ENCODE measurements around the gene JAG2. TPM values are rescaled to one million over a fixed set of nuclear protein-coding genes. Genes with fewer than 3 reads are reported as not detected.

JAG2 gene
- total RNA-seq, 1 experiment from 2014 or later = 85.9 TPM

- no peak overlapping the region for H3K4me2 ChIP-seq (ENCODE audit: low read length)
- no peak overlapping the region for H3K27ac ChIP-seq (ENCODE audit: low read depth, low read length)
- intact Hi-C loops (cut with micrococcal nuclease) = no loop called here
- H3K36me3 ChIP-seq (ENCODE audit: control insufficient read depth in 1 of 2, insufficient read depth in 2 of 2, low read length in 2 of 2) = no peaks in the 10 kb centered on the region
- POLR2A ChIA-PET = no interaction called here
- no peaks in the 10 kb centered on the region for H3K27me3 ChIP-seq (ENCODE audit: insufficient read depth, low read length)
- H3K9me2 ChIP-seq (ENCODE audit: insufficient read depth) = no peaks in the 10 kb centered on the region
- DNase-seq (ENCODE audit: low read depth, low spot score) = no peak
- no peaks in the 10 kb centered on the region for H4K20me1 ChIP-seq (ENCODE audit: insufficient read depth)
- TF ChIP-seq RAD21 (IDR thresholded peaks at IDR 0.05; ENCODE audit: low read depth) (no peak), POLR2A (IDR thresholded peaks at IDR 0.05; ENCODE audit: borderline replicate concordance, extremely low read depth, insufficient read depth, insufficient read length) (no peak), EGR1 (IDR thresholded peaks at IDR 0.05; ENCODE audit: low read depth) (no peak), EZH2phosphoT487 (IDR thresholded peaks at IDR 0.05; ENCODE audit: borderline replicate concordance) (no peak), ELF1 (IDR thresholded peaks at IDR 0.05; ENCODE audit: borderline replicate concordance, low read depth) (no peak), YY1 (IDR thresholded peaks at IDR 0.05; ENCODE audit: extremely low read depth, insufficient replicate concordance, low read depth, low read length) (no peak), ZFX (IDR thresholded peaks at IDR 0.05) (no peak)
- TF ChIP-seq, protein P1, sequence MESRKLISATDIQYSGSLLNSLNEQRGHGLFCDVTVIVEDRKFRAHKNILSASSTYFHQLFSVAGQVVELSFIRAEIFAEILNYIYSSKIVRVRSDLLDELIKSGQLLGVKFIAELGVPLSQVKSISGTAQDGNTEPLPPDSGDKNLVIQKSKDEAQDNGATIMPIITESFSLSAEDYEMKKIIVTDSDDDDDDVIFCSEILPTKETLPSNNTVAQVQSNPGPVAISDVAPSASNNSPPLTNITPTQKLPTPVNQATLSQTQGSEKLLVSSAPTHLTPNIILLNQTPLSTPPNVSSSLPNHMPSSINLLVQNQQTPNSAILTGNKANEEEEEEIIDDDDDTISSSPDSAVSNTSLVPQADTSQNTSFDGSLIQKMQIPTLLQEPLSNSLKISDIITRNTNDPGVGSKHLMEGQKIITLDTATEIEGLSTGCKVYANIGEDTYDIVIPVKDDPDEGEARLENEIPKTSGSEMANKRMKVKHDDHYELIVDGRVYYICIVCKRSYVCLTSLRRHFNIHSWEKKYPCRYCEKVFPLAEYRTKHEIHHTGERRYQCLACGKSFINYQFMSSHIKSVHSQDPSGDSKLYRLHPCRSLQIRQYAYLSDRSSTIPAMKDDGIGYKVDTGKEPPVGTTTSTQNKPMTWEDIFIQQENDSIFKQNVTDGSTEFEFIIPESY (IDR thresholded peaks at IDR 0.05; ENCODE audit: extremely low read depth, insufficient replicate concordance, low read length) = no peak
- no peak overlapping the region for H3K9ac ChIP-seq (ENCODE audit: low read length)
- BruUV-seq (replicated peaks) = no TSS peak
- H3K79me2 ChIP-seq (ENCODE audit: insufficient read depth, low read length) = no peaks in the 10 kb centered on the region
- H2AFZ ChIP-seq (ENCODE audit: low read depth, low read length, poor library complexity, severe bottlenecking) = no peak overlapping the region
- H3K9me3 ChIP-seq (ENCODE audit: control insufficient read depth in 1 of 2, insufficient read depth in 1 of 2, low read depth in 1 of 2, low read length in 2 of 2) = peaks cover 4 to 11% of the 10 kb centered on the region in 2 experiments; a peak in 2 of 4 replicates
- CTCF ChIA-PET = no interaction called here
- H3K4me1 ChIP-seq (ENCODE audit: control insufficient read depth in 1 of 2, insufficient read depth in 2 of 2, low read length in 2 of 2) = peaks cover 7 to 16% of the 10 kb centered on the region in 2 experiments
- no peak for ATAC-seq
- no peak overlapping the region for H3K4me3 ChIP-seq (replicated peaks in 1 of 2; ENCODE audit: low read depth in 1 of 2, low read length in 2 of 2)
- RAD21 ChIA-PET (ENCODE audit: low non-redundant PET in 1 of 2, low total read pairs in 2 of 2, uncharacterized antibody in 2 of 2, unreplicated experiment in 2 of 2) = no interaction called here
Measured at GRCh38 chr14:105185001-105185400, 16.4 kb upstream of the JAG2 start.

DNA sequence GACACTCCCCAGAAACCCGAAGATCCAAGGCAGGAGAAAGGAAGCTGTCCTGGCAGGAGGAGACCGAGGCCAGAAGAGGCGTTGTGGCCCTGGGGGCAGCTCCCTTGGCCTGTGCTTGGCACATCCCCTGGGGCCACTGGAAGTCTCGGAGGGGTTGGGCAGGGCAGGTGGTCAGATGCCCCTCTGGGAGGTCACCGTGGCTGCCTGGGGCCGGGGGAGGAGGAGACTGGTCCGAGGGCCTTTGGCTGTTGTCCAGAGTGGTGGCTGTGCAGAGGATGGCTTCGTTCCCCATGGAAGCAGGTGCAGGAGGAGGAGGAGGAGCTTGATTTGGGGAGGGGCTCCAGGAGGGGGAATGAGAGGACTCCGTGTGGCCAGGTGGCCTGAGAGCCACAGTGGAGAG lies 15.9 kb upstream of the JAG2 start:
- H3K27me3 ChIP-seq (ENCODE audit: insufficient read depth, low read length) = no peaks in the 10 kb centered on the region
- intact Hi-C loops (cut with micrococcal nuclease) = loop anchor here (5.0 kb wide), 1 partner anchor 92 kb away; no protein-coding TSS in a partner anchor

More for the DNA sequence above, 15.9 kb upstream of the JAG2 start:
- no peak overlapping the region for H3K9ac ChIP-seq (ENCODE audit: low read length)
- no TSS peak for BruUV-seq (replicated peaks)
- RAD21 ChIA-PET (ENCODE audit: low non-redundant PET in 1 of 2, low total read pairs in 2 of 2, uncharacterized antibody in 2 of 2, unreplicated experiment in 2 of 2) = no interaction called here
- H3K9me2 ChIP-seq (ENCODE audit: insufficient read depth) = no peaks in the 10 kb centered on the region
- H3K79me2 ChIP-seq (ENCODE audit: insufficient read depth, low read length) = no peaks in the 10 kb centered on the region
- CTCF ChIA-PET = no interaction called here
- peaks cover 7 to 20% of the 10 kb centered on the region in 2 experiments for H3K4me1 ChIP-seq (ENCODE audit: control insufficient read depth in 1 of 2, insufficient read depth in 2 of 2, low read length in 2 of 2)
- no peaks in the 10 kb centered on the region for H4K20me1 ChIP-seq (ENCODE audit: insufficient read depth)
- ATAC-seq (no peak), DNase-seq (ENCODE audit: low read depth, low spot score) (no peak)
- H3K4me2 ChIP-seq (ENCODE audit: low read length) = no peak overlapping the region
- H2AFZ ChIP-seq (ENCODE audit: low read depth, low read length, poor library complexity, severe bottlenecking) = no peak overlapping the region
- no peak overlapping the region for H3K4me3 ChIP-seq (replicated peaks in 1 of 2; ENCODE audit: low read depth in 1 of 2, low read length in 2 of 2)
- no peak overlapping the region for H3K27ac ChIP-seq (ENCODE audit: low read depth, low read length)
- H3K9me3 ChIP-seq (ENCODE audit: control insufficient read depth in 1 of 2, insufficient read depth in 1 of 2, low read depth in 1 of 2, low read length in 2 of 2) = peaks cover 4 to 11% of the 10 kb centered on the region in 2 experiments; a peak in 2 of 4 replicates
- POLR2A ChIA-PET = no interaction called here
- TF ChIP-seq, protein P2, sequence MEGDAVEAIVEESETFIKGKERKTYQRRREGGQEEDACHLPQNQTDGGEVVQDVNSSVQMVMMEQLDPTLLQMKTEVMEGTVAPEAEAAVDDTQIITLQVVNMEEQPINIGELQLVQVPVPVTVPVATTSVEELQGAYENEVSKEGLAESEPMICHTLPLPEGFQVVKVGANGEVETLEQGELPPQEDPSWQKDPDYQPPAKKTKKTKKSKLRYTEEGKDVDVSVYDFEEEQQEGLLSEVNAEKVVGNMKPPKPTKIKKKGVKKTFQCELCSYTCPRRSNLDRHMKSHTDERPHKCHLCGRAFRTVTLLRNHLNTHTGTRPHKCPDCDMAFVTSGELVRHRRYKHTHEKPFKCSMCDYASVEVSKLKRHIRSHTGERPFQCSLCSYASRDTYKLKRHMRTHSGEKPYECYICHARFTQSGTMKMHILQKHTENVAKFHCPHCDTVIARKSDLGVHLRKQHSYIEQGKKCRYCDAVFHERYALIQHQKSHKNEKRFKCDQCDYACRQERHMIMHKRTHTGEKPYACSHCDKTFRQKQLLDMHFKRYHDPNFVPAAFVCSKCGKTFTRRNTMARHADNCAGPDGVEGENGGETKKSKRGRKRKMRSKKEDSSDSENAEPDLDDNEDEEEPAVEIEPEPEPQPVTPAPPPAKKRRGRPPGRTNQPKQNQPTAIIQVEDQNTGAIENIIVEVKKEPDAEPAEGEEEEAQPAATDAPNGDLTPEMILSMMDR (IDR thresholded peaks at IDR 0.05 in 2 of 3, conservative IDR thresholded peaks at IDR 0.05 in 1 of 3; ENCODE audit: borderline replicate concordance in 1 of 3, insufficient read depth in 1 of 3, low read depth in 2 of 3, low read length in 2 of 3) = no peak
- TF ChIP-seq RAD21 (IDR thresholded peaks at IDR 0.05; ENCODE audit: low read depth) (no peak), ELF1 (IDR thresholded peaks at IDR 0.05; ENCODE audit: borderline replicate concordance, low read depth) (no peak), ZNF274 (IDR thresholded peaks at IDR 0.05; ENCODE audit: low read depth, low read length) (no peak), ZFX (IDR thresholded peaks at IDR 0.05) (no peak), FOSL1 (IDR thresholded peaks at IDR 0.05; ENCODE audit: low read depth) (no peak), YY1 (IDR thresholded peaks at IDR 0.05; ENCODE audit: extremely low read depth, insufficient replicate concordance, low read depth, low read length) (no peak), TCF7L2 (IDR thresholded peaks at IDR 0.05; ENCODE audit: borderline replicate concordance, extremely low read depth, insufficient read depth, insufficient read length) (no peak), SP1 (IDR thresholded peaks at IDR 0.05; ENCODE audit: low read depth) (no peak)
- TF ChIP-seq, protein P3, sequence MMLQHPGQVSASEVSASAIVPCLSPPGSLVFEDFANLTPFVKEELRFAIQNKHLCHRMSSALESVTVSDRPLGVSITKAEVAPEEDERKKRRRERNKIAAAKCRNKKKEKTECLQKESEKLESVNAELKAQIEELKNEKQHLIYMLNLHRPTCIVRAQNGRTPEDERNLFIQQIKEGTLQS (IDR thresholded peaks at IDR 0.05) = no peak
- no peaks in the 10 kb centered on the region for H3K36me3 ChIP-seq (ENCODE audit: control insufficient read depth in 1 of 2, insufficient read depth in 2 of 2, low read length in 2 of 2)
